A673 (cell line): ENCODE results near the gene MAN2B2. TPM values are rescaled to one million over a fixed set of nuclear protein-coding genes. Genes with fewer than 3 reads are reported as not detected.

ENCODE experiments used
- BruUV-seq: library from RNA; stranded (reverse); fragments of 400-500 nt; replicated peaks from 2 replicates; lab custom pipeline; 2021; lab: Mats Ljungman, UMichigan
- CTCF ChIA-PET: fragments of 300-600 bp; sonication (Branson Sonifier 250); formaldehyde crosslinking; loops from one replicate; lab custom pipeline; 2022; ENCODE audit warnings: antibody characterized with exemption; lab: Charles Lee
- POLR2A ChIA-PET: fragments of 300-600 bp; sonication (Branson Sonifier 250); formaldehyde crosslinking; loops from one replicate; lab custom pipeline; 2022; ENCODE audit warnings: antibody characterized with exemption; ENCODE audit not compliant: low non-redundant PET; lab: Charles Lee
- DNase-seq: peaks from one replicate; pipeline ENCODE4 v3.0.0-alpha.2; 2015; ENCODE audit warnings: low spot score
- H3K27ac ChIP-seq: fragments of 200-600 bp; sonication (generic); 2 replicates; pipeline ENCODE4 v1.5.1; 2016; ENCODE audit warnings: mixed run types, low read depth, mild to moderate bottlenecking, mixed read lengths, antibody characterized with exemption, low read length; ENCODE audit not compliant: poor library complexity, severe bottlenecking
- H3K27me3 ChIP-seq: fragments of 200-600 bp; sonication (generic); replicated peaks from 2 replicates; pipeline ENCODE4 v1.6.1; 2017; ENCODE audit warnings: mixed run types, low read depth, mild to moderate bottlenecking, mixed read lengths, antibody characterized with exemption, low read length; ENCODE audit not compliant: insufficient read depth, poor library complexity
- H3K36me3 ChIP-seq: fragments of 200-600 bp; sonication (generic); 2 replicates; pipeline ENCODE4 v1.6.1; 2016; ENCODE audit warnings: mixed run types, mild to moderate bottlenecking, mixed read lengths, antibody characterized with exemption, low read length; ENCODE audit not compliant: insufficient read depth, poor library complexity, severe bottlenecking
- H3K4me1 ChIP-seq: fragments of 200-600 bp; sonication (generic); 2 replicates; pipeline ENCODE4 v1.6.1; 2017; ENCODE audit warnings: mixed run types, mild to moderate bottlenecking, mixed read lengths, antibody characterized with exemption, low read length; ENCODE audit not compliant: insufficient read depth, poor library complexity, severe bottlenecking
- H3K4me3 ChIP-seq: fragments of 200-600 bp; sonication (generic); 2 replicates; pipeline ENCODE4 v1.5.1; 2016; ENCODE audit warnings: low read depth, mixed run types, mild to moderate bottlenecking, mixed read lengths, low read length; ENCODE audit not compliant: poor library complexity, severe bottlenecking
- H3K9me3 ChIP-seq: fragments of 200-600 bp; sonication (generic); 2 replicates; pipeline ENCODE4 v1.6.1; 2016; ENCODE audit warnings: mixed run types, low read depth, mild to moderate bottlenecking, mixed read lengths, antibody characterized with exemption, low read length; ENCODE audit not compliant: poor library complexity, severe bottlenecking
- CTCF ChIP-seq: fragments of 300-800, 200-600 bp; sonication (generic); conservative IDR thresholded peaks from 2 replicates; pipeline ENCODE4 v1.5.1; 2017; ENCODE audit warnings: low read depth, mild to moderate bottlenecking, antibody characterized with exemption, low read length, moderate library complexity, mixed read lengths
- EZH2 ChIP-seq: fragments of 200-600 bp; sonication (generic); IDR thresholded peaks from 2 replicates; pipeline ENCODE4 v1.6.1; 2017; ENCODE audit warnings: borderline replicate concordance, low read depth, mild to moderate bottlenecking, mixed read lengths, antibody characterized with exemption, low read length; ENCODE audit not compliant: poor library complexity, severe bottlenecking
- intact Hi-C: fragments of 100-400 bp; cut with micrococcal nuclease; formaldehyde crosslinking; loops from one replicate; pipeline ENCODE4 v1.10.0; 2022; ENCODE audit not compliant: unreplicated experiment
- total RNA-seq: library from RNA; stranded (reverse); gene quantifications from 2 replicates; pipeline ENCODE4 v1.2.3, GENCODE V29; 2021

Gene MAN2B2
- total RNA-seq, 1 experiment from 2014 or later = 14.9 TPM

GRCh38 chr4:6581566-6582121, 6.7 kb downstream of the MAN2B2 start:
- no TSS peak for BruUV-seq
- CTCF ChIA-PET = no interaction called here

GRCh38 chr4:6582889-6583490, 8.0 kb downstream of the MAN2B2 start:
- Histone ChIP-seq H3K27ac (no peak overlapping the region), H3K36me3 (peaks cover 7% of the 10 kb centered on the region), H3K4me1 (no peaks in the 10 kb centered on the region), H3K4me3 (no peak overlapping the region), H3K9me3 (no peaks in the 10 kb centered on the region), H3K27me3 (no peaks in the 10 kb centered on the region)
- ChIA-PET CTCF (no interaction called here), POLR2A (no interaction called here)
- BruUV-seq = no TSS peak
- DNase-seq = peak; percentile 35
- intact Hi-C loops = no loop called here
- TF ChIP-seq CTCF (no peak), EZH2 (no peak)

More at GRCh38 chr4:6581566-6582121, 6.7 kb downstream of the MAN2B2 start:
- Histone ChIP-seq H3K9me3 (no peaks in the 10 kb centered on the region), H3K4me3 (no peak overlapping the region), H3K36me3 (peaks cover 7% of the 10 kb centered on the region), H3K27ac (no peak overlapping the region), H3K27me3 (no peaks in the 10 kb centered on the region), H3K4me1 (no peaks in the 10 kb centered on the region)
- TF ChIP-seq EZH2 (no peak), CTCF (no peak)
- POLR2A ChIA-PET = no interaction called here
- no peak for DNase-seq
- intact Hi-C loops = no loop called here

- Histone ChIP-seq H3K4me1 (no peaks in the 10 kb centered on the region), H3K27me3 (no peaks in the 10 kb centered on the region), H3K27ac (no peak overlapping the region), H3K4me3 (no peak overlapping the region), H3K36me3 (peaks cover under 1% of the 10 kb centered on the region), H3K9me3 (no peaks in the 10 kb centered on the region)
- no peak for TF ChIP-seq EZH2
- TF ChIP-seq CTCF = no peak
- BruUV-seq = no TSS peak
- ChIA-PET CTCF (no interaction called here), POLR2A (no interaction called here)
- intact Hi-C loops = no loop called here
- DNase-seq = no peak
These were observed 9.9 kb downstream of the MAN2B2 start for GRCh38 chr4:6584865-6585264.
